GM18868 (cell line): Measurements from ENCODE around the gene ESYT1.
"Not testable (repeated sequence)": the region's sequence is repeated elsewhere in the genome, so short reads cannot be mapped to it uniquely, and the experiment has no call there.

Experiments used
- ATAC-seq: cut with Tn5 transposase; IDR thresholded peaks from one replicate; pipeline ENCODE4 v1.9.1; 2021; ENCODE audit warnings: mild to moderate bottlenecking, moderate library complexity; ENCODE audit not compliant: unreplicated experiment

The ESYT1 gene

DNA sequence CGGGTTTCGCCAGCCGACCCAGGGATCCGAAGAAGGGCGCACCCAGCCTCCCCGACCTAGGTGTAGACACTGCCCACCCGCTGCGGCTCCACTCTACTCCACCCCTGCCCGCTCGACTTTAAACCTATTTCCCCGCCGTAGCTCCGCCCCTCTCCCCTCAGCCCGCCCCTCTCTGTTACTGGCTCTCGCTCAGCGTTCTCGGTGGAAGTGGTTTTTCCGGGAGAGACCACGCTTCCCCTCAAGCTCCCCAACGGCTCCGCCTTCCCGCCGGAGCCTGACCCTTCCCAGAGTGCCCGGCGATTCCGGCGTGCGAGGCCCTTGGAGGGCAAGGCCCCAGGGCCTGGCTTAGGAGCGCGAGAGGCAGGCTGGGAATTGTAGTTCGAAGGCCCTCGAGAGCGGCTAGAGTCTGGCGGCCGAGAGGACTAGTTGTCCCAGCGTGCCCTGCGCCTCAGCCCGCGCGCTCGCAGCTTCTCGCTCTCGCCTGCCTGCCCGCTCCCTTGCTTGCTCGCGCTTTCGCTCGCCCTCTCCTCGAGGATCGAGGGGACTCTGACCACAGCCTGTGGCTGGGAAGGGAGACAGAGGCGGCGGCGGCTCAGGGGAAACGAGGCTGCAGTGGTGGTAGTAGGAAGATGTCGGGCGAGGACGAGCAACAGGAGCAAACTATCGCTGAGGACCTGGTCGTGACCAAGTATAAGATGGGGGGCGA lies 23.8 kb upstream of the ESYT1 start, which contains the start of gene PA2G4:
PA2G4 (plus strand) TSS at position 451 of the 706 bp plus-strand sequence; CDS start at position 630, 179 bp downstream.
- ATAC-seq = peak; percentile 93

- ATAC-seq = peak; percentile 3
These were observed 23.1 kb upstream of the ESYT1 start for GRCh38 chr12:56104815-56105608.

- ATAC-seq = no peak
These were observed 22.5 kb upstream of the ESYT1 start for GRCh38 chr12:56105609-56105902.

DNA sequence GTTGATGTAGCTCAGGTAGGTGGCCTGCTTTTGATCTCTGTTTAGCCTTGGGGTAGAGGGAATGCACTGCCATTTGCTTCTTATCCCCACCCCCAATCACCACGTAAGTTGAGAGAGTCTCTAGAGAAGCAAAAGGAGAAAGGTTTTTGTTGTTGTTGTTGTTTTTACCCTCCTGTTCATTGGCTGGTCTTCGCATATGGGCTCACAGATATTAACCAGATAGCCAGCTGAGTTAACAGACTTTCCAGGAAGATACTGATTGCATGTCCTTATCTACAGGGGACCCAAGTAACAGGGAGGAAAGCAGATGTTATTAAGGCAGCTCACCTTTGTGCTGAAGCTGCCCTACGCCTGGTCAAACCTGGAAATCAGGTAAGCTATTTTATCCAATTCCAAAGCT lies 20.8 kb upstream of the ESYT1 start:
- ATAC-seq = no peak

DNA sequence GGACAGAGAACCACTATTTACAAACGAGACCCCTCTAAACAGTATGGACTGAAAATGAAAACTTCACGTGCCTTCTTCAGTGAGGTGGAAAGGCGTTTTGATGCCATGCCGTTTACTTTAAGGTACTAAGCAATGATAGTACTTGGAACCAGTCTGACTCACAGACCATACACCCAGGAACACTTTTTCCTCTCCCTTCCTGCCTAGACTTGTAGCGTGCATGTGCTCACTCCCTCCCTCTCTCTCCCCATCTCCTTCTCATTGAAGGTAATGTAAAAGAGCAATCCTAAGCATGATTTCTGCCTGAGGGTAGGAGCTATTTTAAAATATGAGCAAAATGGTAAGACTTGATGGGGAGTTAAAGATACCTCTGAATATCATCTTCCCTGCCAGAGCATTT lies 17.5 kb upstream of the ESYT1 start:
- no peak for ATAC-seq

DNA sequence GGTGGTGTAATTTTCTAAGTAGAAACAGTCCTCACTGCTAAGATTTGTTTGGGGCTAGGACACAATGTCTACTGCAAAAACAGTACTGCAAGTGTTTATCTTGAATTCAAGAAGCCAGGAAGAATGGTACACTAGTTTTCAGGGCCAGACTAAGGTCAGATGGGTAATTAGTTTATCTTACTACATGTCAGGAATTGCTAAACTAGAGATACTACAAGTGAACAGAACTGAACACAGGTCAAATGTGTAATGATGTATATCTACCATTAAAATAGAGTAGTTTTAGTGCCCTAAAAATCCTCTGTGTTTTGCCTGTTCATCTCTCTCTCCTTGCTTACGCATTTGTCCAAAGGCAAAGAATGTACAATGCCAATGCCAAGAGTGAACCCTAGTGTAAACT lies 14.0 kb upstream of the ESYT1 start:
- no peak for ATAC-seq

- ATAC-seq = no peak
These were observed 12.7 kb upstream of the ESYT1 start for GRCh38 chr12:56115329-56115728.

GRCh38 chr12:56116267-56117081 lies 11.6 kb upstream of the ESYT1 start, which contains the start of gene RPL41:
Gene RPL41, plus strand, starts transcription at chr12:56116633.
- ATAC-seq = peak; percentile 36

GRCh38 chr12:56117082-56117706 lies 10.9 kb upstream of the ESYT1 start:
- not testable (repeated sequence) for ATAC-seq

DNA sequence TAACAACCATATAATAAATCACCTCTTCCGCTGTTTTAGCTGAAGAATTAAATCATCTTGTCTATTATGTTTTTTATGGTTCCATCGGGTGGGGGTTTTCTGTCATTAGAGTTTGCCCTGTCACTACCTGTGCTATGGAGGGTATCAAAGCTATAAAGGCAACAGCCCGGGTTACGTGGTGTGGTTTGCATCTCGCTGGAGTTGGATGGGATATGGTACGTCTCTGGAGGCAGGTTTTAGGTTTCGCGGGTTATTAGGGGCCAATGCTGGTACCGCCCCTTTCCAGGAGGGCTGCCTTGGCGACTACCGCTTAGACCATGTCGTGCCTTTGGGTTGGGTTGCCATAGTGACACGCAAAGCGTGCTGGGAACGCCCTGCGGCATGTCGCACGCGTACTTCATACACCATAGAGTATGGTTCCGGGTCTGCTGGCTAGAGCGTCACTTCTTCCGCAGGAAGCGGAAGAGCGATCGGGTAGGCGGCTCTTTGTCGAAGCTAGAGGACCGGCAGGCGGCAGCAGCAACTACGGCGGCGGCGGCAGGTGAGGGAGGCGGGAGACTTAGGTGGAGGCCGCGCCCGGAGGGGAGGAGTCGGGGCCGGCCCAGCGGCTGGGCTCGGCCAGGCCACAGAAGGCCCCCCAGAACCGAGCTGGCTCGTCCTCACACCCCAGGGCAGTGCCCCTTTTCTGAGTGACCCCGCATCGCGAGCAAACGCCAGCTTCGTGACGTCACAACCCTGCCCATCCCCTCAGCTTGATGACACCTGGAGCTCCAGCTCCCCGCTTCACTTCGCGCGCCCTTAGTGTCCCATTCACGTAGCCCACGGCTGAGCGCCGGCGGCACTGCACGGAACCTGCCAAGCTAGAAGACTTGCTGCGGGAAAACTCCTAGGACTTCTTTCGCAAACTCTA lies 10.0 kb upstream of the ESYT1 start, which contains the start of gene ZC3H10:
ZC3H10 (plus strand) TSS at position 489 of the 910 bp plus-strand sequence. CDS start 2,297 bp downstream, outside the sequence.
- peak; percentile 86 for ATAC-seq

GRCh38 chr12:56118688-56119357 lies 9.2 kb upstream of the ESYT1 start:
- peak; percentile 1 for ATAC-seq

DNA sequence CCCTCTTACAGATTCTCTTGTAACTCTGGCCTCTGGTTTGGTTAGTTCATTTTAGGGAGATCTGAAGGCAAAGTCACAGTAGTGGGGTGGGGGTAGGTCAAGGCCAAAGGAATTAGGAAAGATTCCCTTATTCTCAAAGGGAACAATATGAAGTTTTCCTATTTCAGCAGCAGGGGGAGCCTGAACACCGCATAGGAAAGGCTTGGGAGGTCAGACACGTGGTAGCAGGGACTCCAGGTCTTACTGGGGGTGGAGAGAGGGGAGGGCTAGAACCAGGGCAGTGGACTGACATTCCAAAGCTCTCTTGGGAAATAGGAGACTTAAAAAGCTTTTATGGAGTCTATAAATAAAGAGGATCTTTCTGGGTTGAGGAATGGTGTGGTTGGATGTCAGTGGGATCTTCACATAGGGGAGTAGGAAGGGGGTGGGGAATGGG lies 8.7 kb upstream of the ESYT1 start:
- no peak for ATAC-seq

DNA sequence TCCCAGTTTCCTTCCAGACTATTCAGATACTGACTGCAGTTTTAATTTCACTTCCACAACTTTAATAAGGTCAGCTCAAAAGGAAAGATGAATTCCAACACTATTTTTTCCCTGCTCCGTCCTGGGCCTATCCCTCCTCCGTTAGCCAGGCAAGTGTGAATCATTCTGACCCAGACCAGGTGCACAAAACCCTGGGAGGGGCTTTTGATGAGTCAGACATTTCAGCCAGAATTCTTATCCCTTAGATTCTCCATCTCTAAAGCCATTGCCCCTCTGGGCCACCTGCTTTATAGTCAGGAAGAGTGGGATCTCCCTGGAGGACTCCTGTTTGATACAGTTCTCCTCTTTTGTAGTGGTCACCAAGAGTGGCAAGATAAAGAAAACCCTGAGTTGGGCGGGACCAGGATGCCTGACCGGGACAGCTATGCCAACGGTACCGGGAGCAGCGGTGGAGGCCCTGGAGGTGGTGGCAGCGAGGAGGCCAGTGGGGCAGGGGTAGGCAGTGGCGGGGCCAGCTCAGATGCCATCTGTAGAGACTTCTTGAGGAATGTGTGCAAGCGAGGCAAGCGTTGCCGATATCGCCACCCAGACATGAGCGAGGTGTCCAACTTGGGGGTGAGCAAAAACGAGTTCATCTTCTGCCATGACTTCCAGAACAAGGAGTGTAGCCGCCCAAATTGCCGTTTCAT lies 7.8 kb upstream of the ESYT1 start:
- no peak for ATAC-seq

- no peak for ATAC-seq
These were observed 6.7 kb upstream of the ESYT1 start for GRCh38 chr12:56121204-56121870.

DNA sequence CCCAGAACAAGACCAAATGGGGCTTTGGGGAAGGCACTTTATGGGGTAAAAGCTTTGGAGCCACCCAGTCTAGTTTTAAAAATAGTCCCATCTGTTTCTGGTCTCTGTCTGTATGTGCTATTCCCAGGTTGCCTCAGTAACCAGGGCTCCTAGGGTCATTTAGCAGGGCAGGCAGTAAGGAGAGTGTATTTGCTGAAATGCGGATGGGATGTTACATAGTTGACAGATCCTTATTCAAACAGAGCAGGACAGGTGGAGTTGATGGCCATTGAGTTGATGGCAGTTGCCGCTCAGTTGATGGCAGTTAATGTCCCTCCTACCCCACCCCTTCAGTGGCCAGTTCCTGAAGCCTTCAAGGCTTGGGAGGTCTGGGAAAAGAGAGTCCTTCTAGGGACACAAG lies 5.4 kb upstream of the ESYT1 start:
- ATAC-seq = no peak

- ATAC-seq = no peak
These were observed 3.9 kb upstream of the ESYT1 start for GRCh38 chr12:56124133-56124532.

GRCh38 chr12:56126732-56127239 lies 1.3 kb upstream of the ESYT1 start:
- ATAC-seq = no peak

GRCh38 chr12:56127485-56127887 lies 581 bp upstream of the ESYT1 start:
- no peak for ATAC-seq
